SK-N-SH (cell line): Measurements from ENCODE around the gene KIF16B. TPM values are rescaled to one million over a fixed set of nuclear protein-coding genes. Genes with fewer than 3 reads are reported as not detected.

Experiments used
- CTCF ChIA-PET: fragments of 300-600, 350-600 bp; formaldehyde crosslinking; extraction: SDS; loops from one replicate; lab custom pipeline; 2021; lab: Yijun Ruan, JAX
- POLR2A ChIA-PET: fragments of 350-600 bp; sonication (Branson Sonifier 250); formaldehyde crosslinking; extraction: SDS; loops from one replicate; lab custom pipeline; 2020; ENCODE audit warnings: antibody characterized with exemption, inconsistent platforms; lab: Yijun Ruan, JAX
- DNase-seq: peaks from one replicate; pipeline ENCODE4 v3.0.0; 2012
- H2AFZ ChIP-seq: fragments of 200-600 bp; sonication (generic); 2 replicates; pipeline ENCODE4 v1.8.1; 2016; ENCODE audit warnings: antibody characterized with exemption, mild to moderate bottlenecking, low read depth
- H3F3A ChIP-seq: fragments of 200-600 bp; sonication (generic); replicated peaks from 2 replicates; pipeline ENCODE3; 2016; ENCODE audit warnings: antibody characterized with exemption, mild to moderate bottlenecking; ENCODE audit not compliant: insufficient read depth
- H3K27ac ChIP-seq, 2 experiments: fragments of 200-500 bp in 1 of 2; fragments of 200-600 bp in 1 of 2; sonication (Bioruptor generic) in 1 of 2; sonication (generic), shearing (Covaris generic) in 1 of 2; 2 replicates each; pipeline versions ENCODE4 v1.5.1 to v1.6.1; 2014 to 2016; ENCODE audit warnings: low read depth in 2 of 2, inconsistent platforms in 1 of 2, low read length in 1 of 2, mild to moderate bottlenecking in 1 of 2, mixed read lengths in 1 of 2
- H3K27me3 ChIP-seq: fragments of 200-600 bp; sonication (generic), shearing (Covaris generic); 2 replicates; pipeline ENCODE4 v1.6.1; 2016; ENCODE audit warnings: mixed run types; ENCODE audit not compliant: insufficient read depth
- H3K36me3 ChIP-seq, 2 experiments: fragments of 200-500 bp in 1 of 2; fragments of 200-600 bp in 1 of 2; sonication (Bioruptor generic) in 1 of 2; sonication (generic) in 1 of 2; replicated peaks in 1 of 2; 2 replicates each; pipeline versions ENCODE3 to v1.5.1; 2014 to 2016; ENCODE audit warnings: low read length in 1 of 2, mild to moderate bottlenecking in 1 of 2; ENCODE audit not compliant: insufficient read depth in 2 of 2, control insufficient read depth in 1 of 2
- H3K4me1 ChIP-seq, 2 experiments: fragments of 200-500 bp in 1 of 2; fragments of 200-600 bp in 1 of 2; sonication (Bioruptor generic) in 1 of 2; sonication (generic), shearing (Covaris generic) in 1 of 2; 2 replicates each; pipeline versions ENCODE4 v1.5.1 to v1.6.1; 2014 to 2016; ENCODE audit warnings: low read depth in 1 of 2, low read length in 1 of 2, mixed run types in 1 of 2; ENCODE audit not compliant: insufficient read depth in 2 of 2, control insufficient read depth in 1 of 2
- H3K4me2 ChIP-seq: fragments of 200-600 bp; sonication (generic), shearing (Covaris generic); 2 replicates; pipeline ENCODE4 v1.6.1; 2017; ENCODE audit warnings: mixed run types
- H3K4me3 ChIP-seq, 2 experiments: fragments of 200-500 bp in 1 of 2; fragments of 200-600 bp in 1 of 2; sonication (Bioruptor generic) in 1 of 2; sonication (generic), shearing (Covaris generic) in 1 of 2; 2 replicates each; pipeline versions ENCODE4 v1.5.1 to v1.8.1; 2014 to 2016; ENCODE audit warnings: low read depth in 2 of 2, inconsistent platforms in 1 of 2, low read length in 1 of 2, mild to moderate bottlenecking in 1 of 2, mixed read lengths in 1 of 2, moderate library complexity in 1 of 2
- H3K79me2 ChIP-seq: fragments of 200-600 bp; sonication (generic); 2 replicates; pipeline ENCODE4 v1.8.1; 2017; ENCODE audit warnings: mild to moderate bottlenecking; ENCODE audit not compliant: insufficient read depth
- H3K9ac ChIP-seq: fragments of 200-600 bp; sonication (generic); 2 replicates; pipeline ENCODE4 v1.6.1; 2017; ENCODE audit warnings: mixed run types
- H3K9me2 ChIP-seq: fragments of 200-600 bp; sonication (generic); 2 replicates; pipeline ENCODE4 v1.6.1; 2017; ENCODE audit warnings: mixed run types
- H3K9me3 ChIP-seq: fragments of 200-600 bp; sonication (generic); 2 replicates; pipeline ENCODE4 v1.6.1; 2017; ENCODE audit warnings: mixed run types, mild to moderate bottlenecking, moderate library complexity
- H4K20me1 ChIP-seq: fragments of 200-600 bp; sonication (generic); 2 replicates; pipeline ENCODE4 v1.6.1; 2017; ENCODE audit warnings: mild to moderate bottlenecking, mixed run types; ENCODE audit not compliant: insufficient read depth
- CHD2 ChIP-seq: fragments of 150-350 bp; IDR thresholded peaks from 2 replicates; pipeline ENCODE4 v1.6.1; 2018; ENCODE audit warnings: low read length; ENCODE audit not compliant: partially characterized antibody
- ELF1 ChIP-seq: IDR thresholded peaks from 2 replicates; pipeline ENCODE4 v1.4.0; 2012
- EP300 ChIP-seq, 2 experiments: IDR thresholded peaks; 2 replicates each; pipeline versions ENCODE4 v1.4.0 to v1.6.1; 2012; ENCODE audit warnings: borderline replicate concordance in 1 of 2, low read depth in 1 of 2, low read length in 1 of 2
- EZH2phosphoT487 ChIP-seq: fragments of 200-600 bp; sonication (generic); IDR thresholded peaks from 2 replicates; pipeline ENCODE4 v1.6.1; 2017; ENCODE audit warnings: low read depth, mixed run types, mild to moderate bottlenecking, antibody characterized with exemption, moderate library complexity, borderline replicate concordance
- FOXJ3 ChIP-seq: sonication (generic); formaldehyde crosslinking; IDR thresholded peaks from 2 replicates; pipeline ENCODE4 v1.5.1; 2020; ENCODE audit warnings: mild to moderate bottlenecking, missing genetic modification reagents
- FOXM1 ChIP-seq: IDR thresholded peaks from 2 replicates; pipeline ENCODE4 v1.4.0; 2012; ENCODE audit warnings: low read depth, mild to moderate bottlenecking
- GABPA ChIP-seq: IDR thresholded peaks from 2 replicates; pipeline ENCODE4 v1.4.0; 2012; ENCODE audit warnings: low read depth, mild to moderate bottlenecking
- GATA2 ChIP-seq: sonication (generic); formaldehyde crosslinking; IDR thresholded peaks from 2 replicates; pipeline ENCODE4 v1.5.0; 2020; ENCODE audit warnings: mild to moderate bottlenecking, missing genetic modification reagents
- IRF3 ChIP-seq: fragments of 150-350 bp; IDR thresholded peaks from 2 replicates; pipeline ENCODE4 v1.6.1; 2016; ENCODE audit warnings: mild to moderate bottlenecking, low read depth, low read length
- JUND ChIP-seq: IDR thresholded peaks from 2 replicates; pipeline ENCODE4 v1.4.0; 2012
- MEF2A ChIP-seq: IDR thresholded peaks from 2 replicates; pipeline ENCODE4 v1.4.0; 2012; ENCODE audit warnings: low read depth, borderline replicate concordance
- MXI1 ChIP-seq: IDR thresholded peaks from 2 replicates; pipeline ENCODE4 v1.6.1; 2012; ENCODE audit warnings: mild to moderate bottlenecking, low read depth, low read length, improper control_type of control experiment
- NFIC ChIP-seq: IDR thresholded peaks from 2 replicates; pipeline ENCODE4 v1.4.0; 2012; ENCODE audit warnings: borderline replicate concordance
- RAD21 ChIP-seq: IDR thresholded peaks from 2 replicates; pipeline ENCODE4 v1.6.1; 2012; ENCODE audit warnings: mild to moderate bottlenecking, low read length
- RCOR1 ChIP-seq: fragments of 150-350 bp; IDR thresholded peaks from 2 replicates; pipeline ENCODE4 v1.6.1; 2017; ENCODE audit warnings: antibody characterized with exemption, low read length
- RFX5 ChIP-seq: IDR thresholded peaks from 2 replicates; pipeline ENCODE4 v1.6.1; 2012; ENCODE audit warnings: mild to moderate bottlenecking, improper control_type of control experiment, low read length
- RXRA ChIP-seq: IDR thresholded peaks from 2 replicates; pipeline ENCODE4 v1.4.0; 2012; ENCODE audit warnings: low read depth, mild to moderate bottlenecking, borderline replicate concordance
- SMC3 ChIP-seq: IDR thresholded peaks from 2 replicates; pipeline ENCODE4 v1.6.1; 2012; ENCODE audit warnings: low read depth, low read length, improper control_type of control experiment
- TAF1 ChIP-seq: IDR thresholded peaks from 2 replicates; pipeline ENCODE4 v1.6.1; 2012; ENCODE audit warnings: low read depth, mild to moderate bottlenecking, low read length, moderate library complexity, borderline replicate concordance
- TCF12 ChIP-seq: IDR thresholded peaks from 2 replicates; pipeline ENCODE4 v1.4.0; 2012
- ZBTB33 ChIP-seq: IDR thresholded peaks from 2 replicates; pipeline ENCODE4 v1.4.0; 2012; ENCODE audit warnings: low read depth, borderline replicate concordance
- WGBS: methylation state at CpG from one replicate; pipeline ENCODE4 v1.1.6; 2017; ENCODE audit warnings: low lambda C conversion rate; 5-methylcytosine and 5-hydroxymethylcytosine counted together
- polyA plus RNA-seq, 3 experiments: library from polyadenylated mRNA; depleted of rRNA; stranded (reverse); fragments of >200 nt; gene quantifications; 2 replicates each; pipeline ENCODE4 v1.2.3, GENCODE V29; 2012
- TF ChIP-seq, protein P1 (sequence below): IDR thresholded peaks from 2 replicates; pipeline ENCODE4; 2012
- TF ChIP-seq, protein P2 (sequence below): IDR thresholded peaks from 2 replicates; pipeline ENCODE4 v1.4.0; 2012; ENCODE audit warnings: low read depth

The KIF16B gene
- polyA plus RNA-seq, 1 of the 3 experiments (the other 2 are of a cell fraction), result 3.3 TPM

DNA sequence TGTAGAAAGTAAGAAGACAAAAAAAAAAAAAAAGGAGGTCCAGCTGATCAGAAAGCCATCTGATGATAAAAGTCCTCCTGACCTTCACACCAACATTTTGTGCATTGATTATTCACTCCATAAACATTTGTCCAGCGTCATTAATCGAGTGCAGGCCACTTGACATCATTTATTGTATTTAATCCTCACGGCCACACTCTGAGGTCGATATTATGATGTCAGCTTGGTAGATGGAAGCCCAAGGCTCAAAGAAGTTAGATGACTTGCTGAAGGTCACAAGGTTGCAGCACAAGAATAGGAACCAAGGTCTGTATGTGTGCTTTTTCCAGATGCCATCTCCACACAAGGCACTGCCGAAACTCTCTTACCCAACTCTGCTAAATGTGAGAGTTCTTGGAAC is 328.4 kb downstream of the KIF16B start:
- WGBS, result 50% methylated on average over 5 of the region's 5 CpGs
- POLR2A ChIA-PET, result no interaction called here
- Histone ChIP-seq H3K4me3 (no peak overlapping the region), H3K9me3 (no peaks in the 10 kb centered on the region), H3K4me2 (no peak overlapping the region), H3F3A (no peaks in the 10 kb centered on the region), H3K9me2 (no peaks in the 10 kb centered on the region), H3K27ac (no peak overlapping the region), H3K9ac (no peak overlapping the region), H3K79me2 (no peaks in the 10 kb centered on the region), H3K27me3 (no peaks in the 10 kb centered on the region), H3K4me1 (peaks cover 0 to 28% of the 10 kb centered on the region in 2 experiments; a peak in 2 of 4 replicates), H2AFZ (no peak overlapping the region), H4K20me1 (no peaks in the 10 kb centered on the region), H3K36me3 (no peaks in the 10 kb centered on the region)
- no peak for TF ChIP-seq RXRA
- TF ChIP-seq SMC3, result no peak
- TF ChIP-seq TCF12, result no peak
- no peak for TF ChIP-seq RCOR1
- no peak for TF ChIP-seq RFX5
- no peak for TF ChIP-seq ZBTB33
- TF ChIP-seq IRF3, result no peak
- no peak for TF ChIP-seq GABPA
- no peak for TF ChIP-seq JUND
- no peak for TF ChIP-seq MEF2A
- TF ChIP-seq GATA2 (CRISPR knock-in tag), result no peak
- no peak for TF ChIP-seq EZH2phosphoT487
- no peak for TF ChIP-seq ELF1
- TF ChIP-seq EP300 (IDR thresholded peaks at IDR 0.05; ENCODE audit: borderline replicate concordance in 1 of 2, low read depth in 1 of 2, low read length in 1 of 2), result no peak
- TF ChIP-seq TAF1, result no peak
- DNase-seq, result no peak
- CTCF ChIA-PET, result interaction anchor here (0.6 to 1.9 kb wide), 4 partner anchors 18 to 569 kb away, joined by 3 to 6 read pairs (median 4); no protein-coding TSS in a partner anchor

DNA sequence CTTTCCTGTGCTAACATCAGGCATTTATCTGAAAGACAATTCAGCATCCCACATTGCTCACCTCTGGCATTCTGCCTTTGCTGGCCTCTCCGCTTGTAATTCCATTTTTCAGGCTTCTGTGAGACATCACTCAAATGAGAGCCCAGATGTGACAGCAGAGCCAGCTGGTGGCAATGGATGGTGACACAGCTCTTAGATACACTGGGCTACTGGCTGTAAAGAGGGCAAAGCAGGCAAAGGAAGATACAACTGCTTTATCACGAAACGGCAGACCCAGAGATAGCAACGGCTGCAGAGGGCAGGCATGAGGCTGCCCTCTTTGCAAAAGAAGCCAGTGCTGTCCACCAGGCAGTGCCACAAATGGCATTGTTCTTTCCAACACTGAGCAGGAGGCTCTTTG is 329.8 kb downstream of the KIF16B start:
- H3K27me3 ChIP-seq, result no peaks in the 10 kb centered on the region
- H3K27ac ChIP-seq, result peak overlapping the region in 1 of 2 experiments; percentile 92; a peak in 2 of 4 replicates
- peak; percentile 77 for DNase-seq
- no peaks in the 10 kb centered on the region for H3F3A ChIP-seq
- no peaks in the 10 kb centered on the region for H3K9me2 ChIP-seq
- TF ChIP-seq CHD2, result peak; percentile 72
- peak; percentile 46; the same call in 1 of the 2 replicates for TF ChIP-seq TCF12
- TF ChIP-seq MXI1, result peak; percentile 26; the same call in 1 of the 2 replicates
- peak in 1 of 2 experiments; percentile 94; a peak in 2 of 4 replicates for TF ChIP-seq EP300 (IDR thresholded peaks at IDR 0.05; ENCODE audit: borderline replicate concordance in 1 of 2, low read depth in 1 of 2, low read length in 1 of 2)
- TF ChIP-seq, protein P1, sequence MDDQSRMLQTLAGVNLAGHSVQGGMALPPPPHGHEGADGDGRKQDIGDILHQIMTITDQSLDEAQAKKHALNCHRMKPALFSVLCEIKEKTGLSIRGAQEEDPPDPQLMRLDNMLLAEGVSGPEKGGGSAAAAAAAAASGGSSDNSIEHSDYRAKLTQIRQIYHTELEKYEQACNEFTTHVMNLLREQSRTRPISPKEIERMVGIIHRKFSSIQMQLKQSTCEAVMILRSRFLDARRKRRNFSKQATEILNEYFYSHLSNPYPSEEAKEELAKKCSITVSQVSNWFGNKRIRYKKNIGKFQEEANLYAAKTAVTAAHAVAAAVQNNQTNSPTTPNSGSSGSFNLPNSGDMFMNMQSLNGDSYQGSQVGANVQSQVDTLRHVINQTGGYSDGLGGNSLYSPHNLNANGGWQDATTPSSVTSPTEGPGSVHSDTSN, result peak; percentile 21; the same call in 1 of the 2 replicates
- TF ChIP-seq FOXM1, result no peak
- peak; percentile 92 for TF ChIP-seq RCOR1
- TF ChIP-seq NFIC, result no peak
- peak; percentile 88 for TF ChIP-seq GATA2 (CRISPR knock-in tag)
- TF ChIP-seq MEF2A, result no peak
- TF ChIP-seq, protein P2, sequence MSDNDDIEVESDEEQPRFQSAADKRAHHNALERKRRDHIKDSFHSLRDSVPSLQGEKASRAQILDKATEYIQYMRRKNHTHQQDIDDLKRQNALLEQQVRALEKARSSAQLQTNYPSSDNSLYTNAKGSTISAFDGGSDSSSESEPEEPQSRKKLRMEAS, result no peak
- TF ChIP-seq RFX5, result no peak
- TF ChIP-seq SMC3, result peak; percentile 46; the same call in 1 of the 2 replicates
- TF ChIP-seq FOXJ3, result peak; percentile 96
- TF ChIP-seq RAD21, result peak; percentile 80
- H3K4me2 ChIP-seq, result peak overlapping the region; percentile 70
- no peak overlapping the region for H3K9ac ChIP-seq
- H2AFZ ChIP-seq, result no peak overlapping the region
- H4K20me1 ChIP-seq, result no peaks in the 10 kb centered on the region
- no peaks in the 10 kb centered on the region for H3K36me3 ChIP-seq
- no peaks in the 10 kb centered on the region for H3K9me3 ChIP-seq
- H3K79me2 ChIP-seq, result no peaks in the 10 kb centered on the region
- CTCF ChIA-PET, result interaction anchor here (0.8 to 1.9 kb wide), 7 partner anchors 18 to 1906 kb away, joined by 3 to 6 read pairs (median 4); partner anchors contain the start of gene FLRT3
- H3K4me3 ChIP-seq, result peak overlapping the region; percentile 15 to 35; a peak in 3 of 4 replicates
- POLR2A ChIA-PET, result no interaction called here
- 8% methylated on average over 4 of the region's 4 CpGs for WGBS
- peaks cover 0 to 28% of the 10 kb centered on the region in 2 experiments; a peak in 2 of 4 replicates for H3K4me1 ChIP-seq
